ENCODE results near the gene MBOAT1.

The MBOAT1 gene

GRCh38 chr6:20233007-20233730, 20.9 kb upstream of the MBOAT1 start:
- TF ChIP-seq POLR2AphosphoS5 (IDR thresholded peaks at IDR 0.05; ENCODE audit: low read depth) (no peak), GABPA (IDR thresholded peaks at IDR 0.05; ENCODE audit: low read depth) (no peak), CTCF (IDR thresholded peaks at IDR 0.05; ENCODE audit: insufficient read depth, low read length) (no peak), SPI1 (IDR thresholded peaks at IDR 0.05; ENCODE audit: borderline replicate concordance, low read depth) (no peak)
- TF ChIP-seq, protein P1, sequence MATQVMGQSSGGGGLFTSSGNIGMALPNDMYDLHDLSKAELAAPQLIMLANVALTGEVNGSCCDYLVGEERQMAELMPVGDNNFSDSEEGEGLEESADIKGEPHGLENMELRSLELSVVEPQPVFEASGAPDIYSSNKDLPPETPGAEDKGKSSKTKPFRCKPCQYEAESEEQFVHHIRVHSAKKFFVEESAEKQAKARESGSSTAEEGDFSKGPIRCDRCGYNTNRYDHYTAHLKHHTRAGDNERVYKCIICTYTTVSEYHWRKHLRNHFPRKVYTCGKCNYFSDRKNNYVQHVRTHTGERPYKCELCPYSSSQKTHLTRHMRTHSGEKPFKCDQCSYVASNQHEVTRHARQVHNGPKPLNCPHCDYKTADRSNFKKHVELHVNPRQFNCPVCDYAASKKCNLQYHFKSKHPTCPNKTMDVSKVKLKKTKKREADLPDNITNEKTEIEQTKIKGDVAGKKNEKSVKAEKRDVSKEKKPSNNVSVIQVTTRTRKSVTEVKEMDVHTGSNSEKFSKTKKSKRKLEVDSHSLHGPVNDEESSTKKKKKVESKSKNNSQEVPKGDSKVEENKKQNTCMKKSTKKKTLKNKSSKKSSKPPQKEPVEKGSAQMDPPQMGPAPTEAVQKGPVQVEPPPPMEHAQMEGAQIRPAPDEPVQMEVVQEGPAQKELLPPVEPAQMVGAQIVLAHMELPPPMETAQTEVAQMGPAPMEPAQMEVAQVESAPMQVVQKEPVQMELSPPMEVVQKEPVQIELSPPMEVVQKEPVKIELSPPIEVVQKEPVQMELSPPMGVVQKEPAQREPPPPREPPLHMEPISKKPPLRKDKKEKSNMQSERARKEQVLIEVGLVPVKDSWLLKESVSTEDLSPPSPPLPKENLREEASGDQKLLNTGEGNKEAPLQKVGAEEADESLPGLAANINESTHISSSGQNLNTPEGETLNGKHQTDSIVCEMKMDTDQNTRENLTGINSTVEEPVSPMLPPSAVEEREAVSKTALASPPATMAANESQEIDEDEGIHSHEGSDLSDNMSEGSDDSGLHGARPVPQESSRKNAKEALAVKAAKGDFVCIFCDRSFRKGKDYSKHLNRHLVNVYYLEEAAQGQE (IDR thresholded peaks at IDR 0.05; ENCODE audit: insufficient replicate concordance, low read depth), result no peak
- H3K27me3 ChIP-seq (ENCODE audit: insufficient read depth, poor library complexity, severe bottlenecking), result no peaks in the 10 kb centered on the region
- no peak for DNase-seq (ENCODE audit: low read depth in 1 of 2, low spot score in 1 of 2)
- no peak overlapping the region for H3K4me3 ChIP-seq (replicated peaks; ENCODE audit: insufficient read depth, low read length)
- H3K27ac ChIP-seq (replicated peaks), result no peak overlapping the region

- TF ChIP-seq GABPA (IDR thresholded peaks at IDR 0.05; ENCODE audit: low read depth), result no peak
- no peak for TF ChIP-seq POLR2AphosphoS5 (IDR thresholded peaks at IDR 0.05; ENCODE audit: low read depth)
- TF ChIP-seq, protein P1 (IDR thresholded peaks at IDR 0.05; ENCODE audit: insufficient replicate concordance, low read depth), result no peak
- TF ChIP-seq CTCF (IDR thresholded peaks at IDR 0.05; ENCODE audit: insufficient read depth, low read length), result no peak
- no peak for TF ChIP-seq SPI1 (IDR thresholded peaks at IDR 0.05; ENCODE audit: borderline replicate concordance, low read depth)
- Histone ChIP-seq H3K4me3 (replicated peaks; ENCODE audit: insufficient read depth, low read length) (no peak overlapping the region), H3K27me3 (ENCODE audit: insufficient read depth, poor library complexity, severe bottlenecking) (no peaks in the 10 kb centered on the region), H3K27ac (replicated peaks) (no peak overlapping the region)
- no peak for DNase-seq (ENCODE audit: low read depth in 1 of 2, low spot score in 1 of 2)
Measured at GRCh38 chr6:20232188-20232587, 19.9 kb upstream of the MBOAT1 start.

GRCh38 chr6:20230401-20231119, 18.3 kb upstream of the MBOAT1 start:
- no peaks in the 10 kb centered on the region for H3K27me3 ChIP-seq (ENCODE audit: insufficient read depth, poor library complexity, severe bottlenecking)
- no peak overlapping the region for H3K27ac ChIP-seq (replicated peaks)
- H3K4me3 ChIP-seq (replicated peaks; ENCODE audit: insufficient read depth, low read length), result no peak overlapping the region
- TF ChIP-seq POLR2AphosphoS5 (IDR thresholded peaks at IDR 0.05; ENCODE audit: low read depth) (no peak), SPI1 (IDR thresholded peaks at IDR 0.05; ENCODE audit: borderline replicate concordance, low read depth) (no peak), GABPA (IDR thresholded peaks at IDR 0.05; ENCODE audit: low read depth) (no peak), CTCF (IDR thresholded peaks at IDR 0.05; ENCODE audit: insufficient read depth, low read length) (no peak)
- TF ChIP-seq, protein P1 (IDR thresholded peaks at IDR 0.05; ENCODE audit: insufficient replicate concordance, low read depth), result no peak
- DNase-seq (ENCODE audit: low read depth in 1 of 2, low spot score in 1 of 2), result no peak

All from HL-60 (cell line).